GM10266 (cell line): Measurements from ENCODE around the gene SLC16A7.

Experiments
- DNase-seq: peaks from one replicate; pipeline ENCODE4 v3.0.0; 2012; ENCODE audit errors: extremely low spot score
- CTCF ChIP-seq: IDR thresholded peaks from 2 replicates; pipeline ENCODE4 v1.5.1; 2012; ENCODE audit warnings: mild to moderate bottlenecking, low read depth; ENCODE audit not compliant: control insufficient read depth, insufficient read depth; ENCODE audit errors: missing control alignments

Gene SLC16A7

GRCh38 chr12:59733200-59733599 is 137.4 kb downstream of the SLC16A7 start:
- no peak for TF ChIP-seq CTCF
- DNase-seq: no peak

GRCh38 chr12:59734371-59734770 is 138.5 kb downstream of the SLC16A7 start:
- no peak for TF ChIP-seq CTCF
- no peak for DNase-seq

GRCh38 chr12:59735231-59735630 is 139.4 kb downstream of the SLC16A7 start:
- no peak for DNase-seq
- TF ChIP-seq CTCF: no peak

- TF ChIP-seq CTCF: no peak
Measured at GRCh38 chr12:59736359-59736758, 140.5 kb downstream of the SLC16A7 start.

GRCh38 chr12:59736786-59737185 is 141.0 kb downstream of the SLC16A7 start:
- no peak for DNase-seq
- TF ChIP-seq CTCF: no peak

More at GRCh38 chr12:59736359-59736758, 140.5 kb downstream of the SLC16A7 start:
- DNase-seq: no peak

- no peak for TF ChIP-seq CTCF
- DNase-seq: no peak
Measured at GRCh38 chr12:59737725-59738463, 142.1 kb downstream of the SLC16A7 start.

GRCh38 chr12:59742841-59743240 is 147.0 kb downstream of the SLC16A7 start:
- TF ChIP-seq CTCF: no peak
- DNase-seq: no peak
